Pulmonary artery endothelial cell (primary cell): Measurements from ENCODE around the gene SORL1. TPM values are rescaled to one million over a fixed set of nuclear protein-coding genes. Genes with fewer than 3 reads are reported as not detected.

Experiments used
- DNase-seq: peaks from one replicate; pipeline ENCODE4 v3.0.0-alpha.2; 2011; ENCODE audit warnings: low read depth, low spot score
- total RNA-seq: library from RNA; depleted of rRNA; stranded (reverse); fragments of >200 nt; gene quantifications from 2 replicates; pipeline ENCODE4 v1.2.3, GENCODE V29; 2014

The SORL1 gene
- total RNA-seq, 1 donor from 2014 or later: 0.26 TPM

DNA sequence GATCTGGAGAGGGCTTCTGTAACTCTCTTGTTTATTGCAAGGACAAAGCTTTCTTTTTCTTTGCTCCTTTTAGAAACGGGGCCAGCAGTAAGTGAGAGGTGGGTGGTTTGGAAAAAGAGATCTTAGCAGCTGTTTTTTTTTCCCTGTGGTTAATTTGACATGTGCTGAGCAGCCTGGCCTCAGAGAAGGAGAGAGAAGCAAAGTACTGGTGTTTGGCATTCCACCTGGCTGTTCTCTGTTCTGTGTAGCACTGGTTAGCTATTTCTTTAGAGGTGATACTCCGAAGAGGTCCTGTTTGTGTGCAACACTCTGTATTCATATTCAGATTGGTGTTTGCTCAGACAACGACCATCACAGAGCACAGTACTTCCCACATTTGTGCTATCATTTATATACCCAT, 81.5 kb downstream of the SORL1 start:
- no peak for DNase-seq

DNA sequence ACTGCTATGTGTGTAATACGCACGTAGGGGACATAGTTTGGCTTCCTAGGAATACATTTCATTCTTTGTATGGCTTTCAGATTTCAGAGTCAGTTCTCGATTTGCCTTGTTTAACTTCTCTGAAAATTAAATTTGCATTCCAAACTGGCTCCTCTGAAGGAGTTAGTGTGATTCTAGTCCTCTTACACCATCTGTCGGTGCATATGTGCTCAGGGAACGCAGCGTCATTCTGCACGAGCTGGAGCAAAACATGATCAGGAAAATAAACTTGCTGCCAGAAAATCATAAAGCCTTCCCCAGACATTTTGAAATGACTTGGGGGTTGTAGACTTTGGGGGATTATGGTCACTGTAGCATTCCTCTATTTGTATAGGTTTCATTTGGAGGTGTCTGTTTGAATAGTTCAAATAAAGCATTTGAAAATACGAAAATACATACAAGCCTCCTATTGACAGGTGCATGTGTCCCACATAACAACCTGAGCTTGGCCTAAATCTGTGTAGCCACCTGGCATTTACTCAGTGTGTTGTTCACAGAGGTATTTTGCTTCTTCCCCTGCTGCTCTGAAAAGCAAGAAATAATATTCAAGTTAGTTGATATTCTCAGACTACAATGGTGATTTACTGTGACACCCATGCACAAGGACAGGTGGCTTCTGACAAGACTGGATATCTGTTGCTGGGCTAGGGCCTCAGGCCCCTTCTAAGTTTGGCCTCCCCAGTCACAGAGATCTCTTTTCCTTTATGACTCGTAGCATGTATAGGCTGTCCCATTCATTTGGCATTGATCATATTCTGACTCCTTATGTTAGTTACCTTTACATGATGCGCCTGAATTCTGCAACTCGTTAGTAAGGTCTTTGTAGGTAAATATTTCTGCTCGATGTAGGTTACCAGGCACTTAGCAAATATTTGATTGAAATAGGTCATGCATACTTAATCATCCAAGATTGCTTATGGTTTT, 82.3 kb downstream of the SORL1 start:
- DNase-seq: no peak

GRCh38 chr11:121535129-121535796, 83.1 kb downstream of the SORL1 start:
- no peak for DNase-seq

- no peak for DNase-seq
Observed at GRCh38 chr11:121536126-121536525, 84.0 kb downstream of the SORL1 start.

DNA sequence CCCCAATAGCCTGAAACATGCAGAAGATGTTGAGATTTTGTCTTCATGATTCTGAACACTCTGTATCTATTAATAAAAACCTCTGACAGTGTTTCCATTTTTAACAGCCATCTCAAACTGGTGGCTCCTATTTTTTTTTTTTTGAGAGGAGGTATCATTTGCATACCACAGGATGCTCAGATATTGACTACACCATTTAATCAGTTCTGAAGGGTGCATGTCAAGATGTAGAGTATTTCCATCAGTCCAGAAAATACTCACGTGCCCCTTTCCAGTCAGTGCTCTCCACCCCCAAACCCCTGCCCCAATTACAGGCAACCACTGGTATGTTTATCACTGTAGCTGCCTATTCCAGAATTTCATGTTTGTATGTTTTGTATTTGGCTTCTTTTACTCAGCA, 85.9 kb downstream of the SORL1 start:
- no peak for DNase-seq

DNA sequence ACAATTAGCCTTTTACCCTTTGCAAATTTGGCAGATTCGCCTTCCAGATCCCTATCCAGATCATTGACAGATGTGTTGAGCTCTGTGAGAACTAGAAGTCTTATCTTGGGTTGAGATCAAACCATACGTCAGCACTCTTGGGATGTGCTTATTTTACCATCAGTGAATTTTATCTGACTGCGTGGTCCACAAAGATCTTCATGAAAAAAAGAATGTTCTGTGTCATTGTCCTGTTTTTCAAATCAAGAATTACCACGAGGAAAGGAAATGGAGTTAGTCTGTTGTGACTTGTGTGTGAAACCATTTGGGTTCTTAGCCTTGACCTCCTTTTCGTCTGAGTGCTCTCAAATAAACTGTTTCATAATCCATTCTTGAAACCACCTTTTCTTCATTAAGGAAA, 86.9 kb downstream of the SORL1 start:
- DNase-seq: no peak

DNA sequence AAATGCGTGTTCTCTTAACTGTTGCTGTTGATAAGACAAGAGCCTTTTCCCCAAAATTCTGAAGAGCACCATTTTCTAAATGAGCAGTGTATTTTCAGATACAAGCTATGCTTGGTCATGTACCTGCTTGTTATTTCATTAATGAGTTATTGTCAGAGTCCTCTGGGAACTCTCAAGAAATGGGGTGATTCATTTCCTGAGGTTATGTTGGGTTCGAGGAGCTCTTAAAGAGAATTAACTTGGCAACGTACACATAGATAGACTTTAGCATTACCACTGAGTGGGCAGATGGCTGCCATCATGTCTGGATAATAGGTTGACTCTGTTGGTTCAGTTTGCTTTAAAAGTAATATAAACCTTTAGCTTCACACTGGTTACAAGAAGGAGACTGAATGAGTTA, 88.5 kb downstream of the SORL1 start:
- DNase-seq: no peak

DNA sequence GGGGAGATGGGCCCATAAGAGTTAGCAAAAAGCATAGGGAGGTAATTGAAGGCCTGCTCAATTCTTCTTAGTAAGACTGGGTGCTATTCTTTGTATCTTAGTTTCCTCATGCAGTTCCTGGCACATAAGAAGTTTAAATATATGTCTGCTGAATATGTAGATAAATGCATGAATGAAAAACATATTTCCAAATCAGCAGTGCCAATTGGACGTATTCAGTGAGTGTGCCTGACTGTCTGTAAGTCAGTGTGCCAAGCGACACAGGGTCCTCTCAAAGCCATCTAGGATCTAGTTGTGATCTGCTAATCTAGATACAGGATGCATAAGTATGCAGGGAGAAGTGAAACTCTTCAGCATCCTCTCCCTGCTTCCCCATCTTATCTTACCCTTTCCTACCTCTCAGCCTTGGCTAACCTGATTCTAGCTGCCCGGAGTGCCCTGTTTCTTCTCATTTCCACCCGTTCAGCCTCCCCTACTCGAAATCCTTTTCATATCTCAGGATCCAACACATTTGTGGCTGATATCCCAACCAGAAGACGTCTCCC, 91.8 kb downstream of the SORL1 start:
- no peak for DNase-seq

- DNase-seq: no peak
Observed at GRCh38 chr11:121544956-121545355, 92.8 kb downstream of the SORL1 start.

DNA sequence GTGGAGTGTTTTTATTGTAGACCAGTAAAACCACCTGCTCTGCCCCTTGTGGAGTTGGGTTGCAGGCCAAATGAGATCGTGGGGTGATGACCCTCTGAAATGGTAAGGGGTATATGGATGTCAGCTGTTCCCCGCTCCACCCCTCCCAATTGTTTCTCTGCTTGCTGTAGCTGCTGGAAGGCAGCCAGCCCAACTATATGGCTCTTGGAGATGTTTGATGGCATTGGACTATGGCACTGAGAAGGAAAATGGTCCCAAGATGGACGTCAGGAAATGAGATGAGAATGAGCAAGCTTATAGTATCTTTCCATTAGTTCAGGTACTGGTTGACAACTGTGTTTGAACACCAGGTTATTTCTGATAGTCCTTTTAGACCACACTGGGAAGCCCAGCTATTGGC, 95.5 kb downstream of the SORL1 start:
- DNase-seq: no peak

DNA sequence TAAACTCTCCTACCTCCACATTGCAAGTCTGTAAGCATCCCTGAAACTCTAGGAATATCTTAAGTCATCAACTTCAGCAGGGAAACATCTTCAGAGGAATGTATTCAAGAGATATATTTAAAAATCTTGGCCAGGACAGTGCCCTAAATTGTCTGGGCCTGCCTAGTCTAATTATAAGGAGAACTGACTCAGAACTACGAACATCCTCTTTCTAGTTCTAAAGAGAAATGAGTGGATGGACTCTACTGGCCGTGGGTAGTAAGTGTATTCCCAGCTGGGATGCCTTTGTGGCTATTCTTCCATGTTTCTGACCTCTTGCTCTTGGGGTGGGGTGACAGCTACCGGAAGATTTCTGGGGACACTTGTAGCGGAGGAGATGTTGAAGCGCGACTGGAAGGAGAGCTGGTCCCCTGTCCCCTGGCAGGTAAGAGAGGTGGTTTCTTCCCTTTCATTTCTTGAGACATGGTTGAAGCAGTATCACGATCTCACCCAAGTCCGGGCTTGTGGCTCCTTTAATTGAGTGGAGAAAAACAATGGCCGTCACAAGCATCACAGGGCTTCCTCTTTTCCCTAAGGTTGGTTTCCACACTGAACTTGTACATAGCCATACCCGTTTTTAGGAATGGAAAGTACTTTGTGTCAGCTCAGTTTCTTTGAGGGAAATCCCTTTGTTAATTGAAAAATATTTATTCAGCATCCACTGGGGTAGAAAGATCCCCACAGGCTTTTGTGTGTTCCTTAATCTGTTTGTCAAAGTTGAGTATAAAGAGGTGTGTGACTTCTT, 98.3 kb downstream of the SORL1 start:
- DNase-seq: no peak

DNA sequence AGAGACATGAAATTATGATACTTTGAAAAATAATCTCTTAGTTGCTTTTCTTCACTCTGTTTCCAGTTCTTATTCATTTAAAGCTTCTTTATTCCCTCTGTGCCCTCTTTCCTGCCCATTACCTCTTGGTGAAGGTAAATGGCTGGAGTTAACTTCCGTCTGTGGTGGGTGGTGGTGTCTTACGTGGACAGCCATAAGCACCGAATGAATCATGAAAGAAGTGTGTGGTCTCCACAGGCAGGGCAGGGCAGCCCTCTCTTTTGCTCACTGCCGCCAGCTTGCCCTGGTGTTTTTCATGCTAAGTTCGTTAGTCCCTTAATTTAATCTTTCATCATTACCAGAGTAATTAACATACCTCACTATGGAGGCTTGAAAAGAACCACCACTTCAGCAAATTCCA, 99.3 kb downstream of the SORL1 start:
- no peak for DNase-seq

GRCh38 chr11:121552154-121552553, 100.0 kb downstream of the SORL1 start:
- DNase-seq: no peak

- DNase-seq: no peak
Observed at GRCh38 chr11:121552644-121553043, 100.5 kb downstream of the SORL1 start.

DNA sequence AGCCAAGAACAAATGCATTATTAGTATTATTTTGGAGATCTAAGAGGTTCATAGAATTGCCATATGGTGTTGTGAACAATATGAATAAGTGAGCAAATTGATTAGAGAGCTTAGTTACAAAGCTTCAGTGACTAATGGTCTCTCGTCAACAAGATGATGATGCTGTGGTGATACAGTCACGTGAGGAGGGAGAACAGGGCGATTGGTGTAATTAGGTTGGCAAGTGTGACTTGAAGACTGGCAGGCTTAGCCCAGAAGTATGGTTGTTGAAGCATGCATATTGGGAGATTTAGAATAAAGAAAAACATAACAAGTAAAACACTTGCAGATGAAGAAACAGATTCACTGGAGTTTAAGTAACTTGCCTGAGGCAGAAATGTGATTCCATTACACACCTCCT, 101.3 kb downstream of the SORL1 start:
- DNase-seq: no peak

DNA sequence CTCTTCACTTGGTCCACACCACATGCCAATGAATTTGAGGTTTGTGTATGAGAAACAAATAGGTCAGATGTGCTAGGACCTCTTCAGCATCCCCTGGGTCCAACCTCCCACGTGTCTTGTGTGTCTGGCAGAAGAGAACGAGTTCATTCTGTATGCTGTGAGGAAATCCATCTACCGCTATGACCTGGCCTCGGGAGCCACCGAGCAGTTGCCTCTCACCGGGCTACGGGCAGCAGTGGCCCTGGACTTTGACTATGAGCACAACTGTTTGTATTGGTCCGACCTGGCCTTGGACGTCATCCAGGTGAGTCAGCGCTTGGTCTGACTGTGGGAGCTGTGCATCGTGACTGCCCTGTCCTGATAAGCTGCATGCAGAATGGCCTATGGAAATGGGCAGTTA, 101.7 kb downstream of the SORL1 start:
- no peak for DNase-seq

GRCh38 chr11:121554552-121554951, 102.4 kb downstream of the SORL1 start:
- DNase-seq: no peak

- no peak for DNase-seq
Observed at GRCh38 chr11:121555121-121555520, 103.0 kb downstream of the SORL1 start.

DNA sequence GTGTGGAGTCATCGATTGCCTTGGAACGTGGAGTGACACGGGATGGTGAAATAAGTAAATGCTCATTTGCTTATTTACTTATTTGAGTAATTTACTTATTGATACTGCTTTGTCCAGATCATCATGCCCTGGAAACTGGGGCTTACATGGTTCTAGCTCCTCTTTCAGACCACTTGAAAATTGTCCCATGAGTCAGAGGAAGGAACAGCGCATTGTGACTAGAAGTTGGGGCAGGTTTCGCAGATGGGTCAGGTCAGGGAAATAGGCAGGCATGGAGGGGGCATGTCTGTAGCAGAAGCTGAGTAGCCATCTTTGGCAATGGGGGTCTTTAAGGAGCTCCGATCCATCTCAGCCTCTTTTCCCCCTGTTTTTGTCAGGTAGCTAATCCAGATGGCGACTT, 104.8 kb downstream of the SORL1 start:
- no peak for DNase-seq

DNA sequence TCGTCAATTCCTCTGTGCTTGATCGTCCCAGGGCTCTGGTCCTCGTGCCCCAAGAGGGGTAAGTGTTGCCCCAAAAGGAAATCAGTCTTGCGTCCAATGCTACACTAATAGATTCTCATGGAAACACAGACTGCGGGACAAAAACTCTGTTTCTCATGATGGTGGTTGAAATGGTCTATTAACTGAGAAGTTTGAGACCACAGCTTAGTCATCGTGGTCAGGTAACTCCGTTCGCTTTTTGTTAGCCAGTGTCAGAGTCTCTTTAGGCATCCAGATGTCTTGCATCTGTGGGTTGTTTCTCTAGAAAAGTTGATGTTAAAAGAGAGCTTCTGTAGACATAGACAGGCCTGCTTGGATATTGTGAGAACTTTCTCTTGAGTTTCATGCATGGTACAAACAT, 105.2 kb downstream of the SORL1 start:
- no peak for DNase-seq

- no peak for DNase-seq
Observed at GRCh38 chr11:121559606-121560200, 107.6 kb downstream of the SORL1 start.
